HuH-7.5 (cell line): ENCODE data around the gene LYAR.
"Not testable (repeated sequence)": the region's sequence is repeated elsewhere in the genome, so short reads cannot be mapped to it uniquely, and the experiment has no call there.

ENCODE experiments used
- DNase-seq: peaks from one replicate; pipeline ENCODE4 v3.0.0; 2011; ENCODE audit warnings: low spot score

LYAR gene

GRCh38 chr4:4260185-4260751, 29.7 kb downstream of the LYAR start:
- no peak for DNase-seq

DNA sequence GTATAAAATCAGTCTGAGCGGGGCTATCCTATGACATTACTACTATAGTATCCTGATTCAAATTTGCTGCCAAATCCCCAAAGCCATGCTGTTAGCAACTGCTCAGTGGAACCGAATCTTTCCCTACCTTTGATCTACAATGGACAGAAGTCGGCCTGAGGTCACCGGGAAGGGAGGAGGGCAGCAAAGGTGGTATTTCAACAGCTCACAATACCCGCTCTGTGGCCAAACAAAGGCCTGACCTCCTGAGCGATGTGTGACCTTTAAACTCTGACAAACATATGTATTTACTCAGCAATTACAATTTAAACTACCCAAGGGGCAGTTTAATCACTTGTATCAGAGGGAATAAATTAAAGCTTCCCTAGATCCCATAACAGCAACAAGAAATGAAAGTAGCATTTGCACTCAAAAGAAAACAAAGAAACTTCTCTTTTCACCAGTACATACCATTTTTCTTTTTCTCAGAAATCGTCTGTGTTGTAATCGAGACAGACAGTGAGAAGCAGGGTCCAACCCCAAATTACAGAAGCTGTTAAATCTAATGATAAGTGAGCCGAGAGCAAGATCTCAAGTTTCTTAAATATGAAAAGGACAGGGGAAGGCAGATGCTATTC, 30.4 kb downstream of the LYAR start:
- DNase-seq: peak; percentile 77

GRCh38 chr4:4257705-4258104, 32.2 kb downstream of the LYAR start:
- DNase-seq: not testable (repeated sequence)

GRCh38 chr4:4256799-4257198, 33.2 kb downstream of the LYAR start:
- DNase-seq: no peak

DNA sequence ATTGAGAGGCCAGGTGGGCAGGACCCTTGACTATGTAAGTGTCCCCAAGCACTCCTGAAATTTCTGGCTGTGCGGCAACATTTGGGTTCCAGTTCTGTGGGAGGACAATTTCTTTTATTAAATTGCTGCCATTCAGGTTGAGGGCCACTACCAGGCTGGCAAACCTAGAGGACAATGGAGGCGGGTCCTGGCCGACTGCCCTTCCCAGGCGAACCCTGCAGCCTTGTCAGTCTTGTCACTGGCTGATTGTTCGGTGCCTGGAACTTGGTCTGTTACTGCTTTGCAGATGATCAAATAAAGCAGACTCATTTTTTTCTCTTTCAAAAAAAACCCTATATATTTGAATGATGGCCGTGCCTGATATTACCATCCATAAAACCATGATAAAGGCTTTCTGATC, 35.3 kb downstream of the LYAR start:
- no peak for DNase-seq

GRCh38 chr4:4254199-4254598, 35.8 kb downstream of the LYAR start:
- DNase-seq: no peak

DNA sequence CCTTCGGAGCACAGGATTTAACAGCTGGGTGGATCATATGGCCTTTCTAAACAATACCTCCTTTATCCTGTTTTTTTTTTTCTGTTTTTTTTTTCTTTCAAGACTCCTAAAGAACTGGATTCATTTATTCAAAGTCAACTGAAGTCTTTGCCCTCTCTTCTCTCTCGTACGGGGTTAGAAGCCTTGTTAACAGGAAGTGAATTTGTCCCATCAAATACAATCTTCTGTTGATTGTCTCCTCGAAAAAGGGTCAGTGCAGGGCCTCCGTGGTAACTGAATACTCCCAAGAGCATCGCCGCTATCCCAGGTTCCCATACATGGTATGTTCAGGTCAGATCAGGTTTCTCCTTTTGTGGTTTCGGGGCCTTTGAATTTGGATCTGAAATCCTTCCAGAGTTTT, 40.1 kb downstream of the LYAR start:
- DNase-seq: no peak

DNA sequence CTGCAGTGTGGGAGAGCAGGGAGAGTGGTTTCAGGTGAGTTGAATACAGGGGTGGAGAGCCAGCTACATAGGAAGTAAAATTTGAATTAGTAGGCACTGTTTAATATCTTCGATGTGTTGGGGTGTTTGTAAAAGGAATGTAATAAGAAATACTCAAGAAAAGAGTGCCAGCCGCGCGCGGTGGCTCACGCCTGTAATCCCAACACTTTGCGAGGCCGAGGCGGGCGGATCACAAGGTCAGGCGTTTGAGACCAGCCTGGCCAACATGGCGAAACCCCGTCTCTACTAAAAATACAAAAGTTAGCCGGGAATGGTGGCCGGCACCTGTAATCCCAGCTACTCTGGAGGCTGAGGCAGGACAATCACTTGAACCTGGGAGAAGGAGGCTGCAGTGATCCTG, 40.6 kb downstream of the LYAR start:
- DNase-seq: not testable (repeated sequence)

DNA sequence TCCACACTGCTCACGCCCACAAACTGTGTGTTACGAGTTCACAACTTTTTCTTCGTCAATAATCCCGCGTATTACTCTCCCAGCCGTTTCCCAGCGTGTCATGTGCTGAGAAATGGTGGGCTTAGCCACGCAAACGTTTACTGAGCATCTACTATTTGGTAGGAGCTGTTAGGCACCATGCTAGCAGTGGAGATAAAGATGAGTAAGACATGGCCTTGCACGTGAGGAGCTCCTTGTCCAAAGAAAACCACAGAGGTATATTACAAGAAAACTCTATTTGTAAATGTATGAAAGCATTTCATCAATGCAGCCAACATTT, 41.1 kb downstream of the LYAR start:
- DNase-seq: no peak

DNA sequence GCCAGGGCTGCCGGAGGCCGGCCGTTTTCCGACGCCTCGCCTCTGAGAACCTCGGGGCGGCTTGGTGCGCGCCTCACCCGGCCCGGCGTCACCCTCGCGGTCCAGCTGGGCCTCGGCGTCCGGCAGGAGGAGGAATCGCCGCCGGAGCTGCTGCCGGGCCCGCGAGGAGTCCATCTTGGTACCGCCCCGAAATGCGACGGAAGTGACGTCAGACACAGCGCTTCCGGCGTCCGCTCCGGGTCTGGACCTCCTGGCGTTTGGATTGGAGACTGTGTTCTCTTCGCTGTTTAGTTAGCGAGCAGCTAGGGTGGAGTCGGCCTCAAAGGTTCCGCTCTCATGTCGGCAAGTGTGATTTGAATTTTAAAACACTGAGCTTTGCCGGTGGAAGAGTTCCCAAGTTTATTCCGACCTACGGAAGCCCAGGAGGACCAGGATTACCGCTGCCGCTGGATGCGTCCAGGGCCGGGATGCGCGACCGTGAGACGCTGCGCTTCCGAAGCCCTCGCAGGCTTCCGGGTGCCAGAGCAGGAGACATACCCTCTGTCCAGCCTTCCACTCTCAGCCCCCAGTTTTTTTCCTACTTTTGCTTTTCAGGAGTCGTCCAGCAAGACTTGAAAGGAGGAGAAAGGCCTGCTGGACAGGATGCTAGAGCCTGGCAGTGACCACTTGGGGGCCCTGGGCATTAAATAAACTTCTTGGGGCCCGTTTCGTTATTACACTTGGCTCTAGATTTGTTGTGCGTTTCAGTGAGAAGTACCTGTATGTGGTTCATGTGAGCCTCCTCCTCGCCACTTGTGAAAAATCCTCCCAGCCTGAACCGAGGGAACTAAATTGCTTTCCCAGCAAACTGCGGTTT, 41.7 kb downstream of the LYAR start, which contains the start of gene TMEM128:
Gene TMEM128, minus strand, starts transcription at position 195 of the 856 bp plus-strand sequence. Its CDS starts 21 bp downstream, at position 174.
- DNase-seq: peak; percentile 94

GRCh38 chr4:4247696-4248028, 42.3 kb downstream of the LYAR start:
- no peak for DNase-seq

GRCh38 chr4:4245172-4245571, 44.8 kb downstream of the LYAR start:
- no peak for DNase-seq

GRCh38 chr4:4239551-4239950, 50.4 kb downstream of the LYAR start:
- not testable (repeated sequence) for DNase-seq

GRCh38 chr4:4233610-4234009, 56.3 kb downstream of the LYAR start:
- DNase-seq: no peak

GRCh38 chr4:4228356-4228668, 61.6 kb downstream of the LYAR start:
- DNase-seq: no peak

GRCh38 chr4:4227510-4228355, 62.2 kb downstream of the LYAR start:
- no peak for DNase-seq

DNA sequence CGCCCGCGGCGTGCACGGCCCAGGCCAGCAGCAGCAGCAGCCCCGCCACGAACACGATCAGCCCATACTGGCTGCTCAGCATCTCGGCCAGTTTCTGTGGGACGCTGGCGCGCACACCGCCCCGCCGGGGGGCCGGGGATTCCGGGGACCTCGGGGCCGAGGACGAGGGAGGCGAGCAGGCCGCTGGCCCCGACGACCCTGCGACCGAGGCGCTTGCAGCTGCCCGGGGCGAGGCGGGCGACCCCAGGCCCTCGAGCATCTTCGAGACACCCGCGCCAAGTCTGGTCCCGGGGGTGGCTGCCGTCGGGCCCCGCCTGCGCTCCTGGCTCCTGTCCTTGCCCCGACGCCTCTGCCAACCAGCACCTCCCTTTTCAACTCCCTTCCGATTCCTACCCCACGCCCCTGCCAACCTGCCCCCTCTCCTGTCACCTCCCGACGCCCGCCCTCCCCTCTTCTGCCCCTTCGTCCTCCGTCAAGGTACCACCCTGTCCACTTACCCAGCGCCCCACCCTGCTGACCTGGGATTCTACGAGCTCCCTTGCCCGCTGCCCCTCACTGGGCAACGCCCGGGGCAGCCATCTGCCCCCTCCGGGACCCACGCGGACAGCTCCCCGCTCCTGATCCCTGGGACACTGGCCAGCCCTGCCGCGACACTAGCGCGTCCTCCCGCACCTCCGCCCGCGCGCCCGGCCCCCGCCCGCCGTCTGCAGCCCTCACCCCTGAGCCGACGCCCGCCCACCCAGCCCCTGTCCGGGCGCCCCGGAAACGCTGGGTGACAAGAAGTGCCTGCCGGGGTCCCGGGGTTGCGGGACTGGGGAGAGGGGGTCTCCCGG, 63.1 kb downstream of the LYAR start, which contains the start of gene OTOP1:
Gene OTOP1, minus strand, starts transcription at position 324 of the 833 bp plus-strand sequence. Its CDS starts 65 bp downstream, at position 259.
- no peak for DNase-seq

GRCh38 chr4:4225915-4226605, 63.9 kb downstream of the LYAR start:
- no peak for DNase-seq
